Measurements from ENCODE around the gene FAM174B.

FAM174B gene

GRCh38 chr15:92655178-92655995 is at the start of gene FAM174B:
TSS of gene FAM174B (minus strand) at chr15:92655775.
- DNase-seq (ENCODE audit: low read depth) = no peak

- no peak for DNase-seq (ENCODE audit: low read depth)
Observed at GRCh38 chr15:92696096-92696495, 40.5 kb upstream of the FAM174B start.

- no peak for DNase-seq (ENCODE audit: low read depth)
Observed at GRCh38 chr15:92693691-92694331, 38.2 kb upstream of the FAM174B start.

- DNase-seq (ENCODE audit: low read depth) = no peak
Observed at GRCh38 chr15:92690395-92690794, 34.8 kb upstream of the FAM174B start.

GRCh38 chr15:92687746-92688145 is 32.2 kb upstream of the FAM174B start:
- DNase-seq (ENCODE audit: low read depth) = no peak

- no peak for DNase-seq (ENCODE audit: low read depth)
Observed at GRCh38 chr15:92687195-92687602, 31.6 kb upstream of the FAM174B start.

GRCh38 chr15:92683511-92683834 is 27.9 kb upstream of the FAM174B start:
- DNase-seq (ENCODE audit: low read depth) = no peak

- no peak for DNase-seq (ENCODE audit: low read depth)
Observed at GRCh38 chr15:92682741-92683510, 27.4 kb upstream of the FAM174B start.

GRCh38 chr15:92681141-92681631 is 25.6 kb upstream of the FAM174B start:
- no peak for DNase-seq (ENCODE audit: low read depth)

GRCh38 chr15:92677999-92678398 is 22.4 kb upstream of the FAM174B start:
- DNase-seq (ENCODE audit: low read depth) = no peak

GRCh38 chr15:92676561-92676960 is 21.0 kb upstream of the FAM174B start:
- no peak for DNase-seq (ENCODE audit: low read depth)

- no peak for DNase-seq (ENCODE audit: low read depth)
Observed at GRCh38 chr15:92675485-92675884, 19.9 kb upstream of the FAM174B start.

GRCh38 chr15:92674347-92674746 is 18.8 kb upstream of the FAM174B start:
- no peak for DNase-seq (ENCODE audit: low read depth)

- no peak for DNase-seq (ENCODE audit: low read depth)
Observed at GRCh38 chr15:92672102-92672501, 16.5 kb upstream of the FAM174B start.

GRCh38 chr15:92671406-92671805 is 15.8 kb upstream of the FAM174B start:
- no peak for DNase-seq (ENCODE audit: low read depth)

GRCh38 chr15:92670621-92671020 is 15.0 kb upstream of the FAM174B start:
- DNase-seq (ENCODE audit: low read depth) = no peak

GRCh38 chr15:92669432-92669831 is 13.9 kb upstream of the FAM174B start:
- no peak for DNase-seq (ENCODE audit: low read depth)

GRCh38 chr15:92668620-92669019 is 13.0 kb upstream of the FAM174B start:
- no peak for DNase-seq (ENCODE audit: low read depth)

GRCh38 chr15:92667970-92668485 is 12.5 kb upstream of the FAM174B start:
- DNase-seq (ENCODE audit: low read depth) = no peak

GRCh38 chr15:92667287-92667904 is 11.8 kb upstream of the FAM174B start:
- no peak for DNase-seq (ENCODE audit: low read depth)

GRCh38 chr15:92666780-92667179 is 11.2 kb upstream of the FAM174B start:
- DNase-seq (ENCODE audit: low read depth) = no peak

- no peak for DNase-seq (ENCODE audit: low read depth)
Observed at GRCh38 chr15:92665100-92665555, 9.6 kb upstream of the FAM174B start.
